Coronary artery (tissue), 2 donors: ENCODE results near the gene NTM.

Experiments used
- DNase-seq: peaks from one replicate; pipeline ENCODE4 v3.0.0-alpha.2; 2017; ENCODE audit warnings: low spot score
- H3K27ac ChIP-seq, 2 donors: fragments of 200-600 bp; sonication (generic); one replicate each; pipeline ENCODE4 v1.5.1; 2016 to 2019
- H3K4me3 ChIP-seq: fragments of 200-600 bp; sonication (generic); 2 replicates; pipeline ENCODE4 v1.5.1; 2016; ENCODE audit warnings: mild to moderate bottlenecking, moderate library complexity
- CTCF ChIP-seq: fragments of 200-600 bp; sonication (generic); IDR thresholded peaks from one replicate; pipeline ENCODE4 v1.5.1; 2019; ENCODE audit warnings: antibody characterized with exemption

NTM gene

DNA sequence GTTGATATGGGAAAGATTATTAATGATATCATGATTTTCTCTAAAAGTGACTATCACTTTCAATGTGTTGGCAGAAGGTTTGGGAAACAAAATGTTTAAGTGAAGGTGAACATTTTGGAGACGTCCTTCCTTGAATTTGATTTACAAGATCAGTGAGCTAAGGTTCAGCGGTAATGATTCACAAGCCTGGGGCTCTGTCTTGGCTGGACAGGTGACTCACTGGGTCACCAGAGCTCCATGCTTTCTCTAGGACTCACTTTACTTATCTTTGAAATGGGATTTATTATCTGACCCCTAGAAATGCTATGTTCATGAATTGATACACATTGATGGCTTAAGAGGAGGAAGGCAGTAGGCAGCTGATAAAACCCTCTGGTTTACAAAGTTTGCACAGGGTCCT is 437.5 kb downstream of the NTM start:
- DNase-seq: no peak
- no peak overlapping the region for H3K27ac ChIP-seq
- no peak overlapping the region for H3K4me3 ChIP-seq
- TF ChIP-seq CTCF: no peak

GRCh38 chr11:131808470-131808869 is 438.1 kb downstream of the NTM start:
- no peak for TF ChIP-seq CTCF
- Histone ChIP-seq H3K4me3 (no peak overlapping the region), H3K27ac (no peak overlapping the region)
- DNase-seq: no peak

DNA sequence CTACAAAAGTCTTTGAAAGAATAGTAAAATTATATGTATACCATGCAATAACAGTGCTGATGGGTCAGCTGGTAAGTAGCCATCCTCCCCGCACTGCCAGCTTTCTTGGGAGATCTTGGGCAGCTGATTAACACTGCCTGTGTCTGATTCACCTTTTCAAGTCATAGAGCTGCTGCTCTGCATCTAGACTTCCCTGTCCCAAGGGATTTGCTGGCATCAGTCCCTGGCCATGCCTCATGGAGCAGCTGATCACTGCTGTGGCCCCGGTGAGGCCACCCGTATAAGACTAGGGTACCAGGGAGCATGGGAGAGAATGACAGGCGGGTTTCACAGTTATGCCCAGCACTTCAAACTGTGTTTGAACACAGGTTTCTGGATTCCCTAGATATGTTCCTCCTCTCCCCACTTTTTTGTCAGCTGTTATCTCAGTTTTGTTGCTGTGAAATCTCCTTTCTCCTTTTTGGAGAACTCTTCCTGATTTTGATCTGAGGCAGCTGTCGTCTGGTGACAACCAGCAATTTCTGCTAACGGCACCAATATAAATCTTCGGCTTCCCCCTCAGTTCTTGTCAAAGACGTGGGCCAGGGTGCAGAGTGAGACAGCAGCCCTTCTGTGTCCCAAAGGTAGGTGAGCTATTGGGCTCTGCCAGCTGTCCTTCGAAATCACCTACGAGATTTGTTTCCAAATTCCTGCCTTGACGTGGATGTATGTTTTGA is 438.9 kb downstream of the NTM start:
- H3K4me3 ChIP-seq: no peak overlapping the region
- H3K27ac ChIP-seq: no peak overlapping the region
- no peak for DNase-seq
- no peak for TF ChIP-seq CTCF

- Histone ChIP-seq H3K4me3 (no peak overlapping the region), H3K27ac (no peak overlapping the region)
- DNase-seq: no peak
- TF ChIP-seq CTCF: no peak
These were observed 440.1 kb downstream of the NTM start for GRCh38 chr11:131810541-131810940.

GRCh38 chr11:131811383-131811782 is 441.0 kb downstream of the NTM start:
- no peak for TF ChIP-seq CTCF
- H3K4me3 ChIP-seq: no peak overlapping the region
- DNase-seq: no peak
- no peak overlapping the region for H3K27ac ChIP-seq

- TF ChIP-seq CTCF: no peak
- no peak for DNase-seq
- H3K4me3 ChIP-seq: no peak overlapping the region
- H3K27ac ChIP-seq: no peak overlapping the region
These were observed 443.7 kb downstream of the NTM start for GRCh38 chr11:131814108-131814507.

DNA sequence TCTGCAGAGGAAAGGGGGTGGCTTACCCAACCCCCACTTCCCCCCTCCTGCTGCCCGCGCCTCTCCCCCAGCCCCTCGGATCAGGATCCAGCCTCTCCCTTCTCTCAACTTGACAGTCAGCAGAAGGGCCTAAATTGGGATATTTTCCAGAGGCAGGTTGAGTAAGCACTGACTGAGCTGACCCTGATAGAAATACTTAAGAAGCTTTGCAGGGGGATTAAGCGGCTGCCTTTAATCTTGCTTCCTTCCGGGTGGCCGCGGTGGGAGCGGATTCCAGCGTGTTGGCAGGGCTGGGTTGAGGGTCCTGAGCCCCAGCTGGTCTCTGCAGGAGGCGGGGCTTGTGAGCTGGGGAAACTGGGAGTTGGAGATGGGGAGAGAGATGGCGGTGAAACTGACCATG is 445.2 kb downstream of the NTM start:
- Histone ChIP-seq H3K27ac (no peak overlapping the region), H3K4me3 (no peak overlapping the region)
- no peak for TF ChIP-seq CTCF
- DNase-seq: no peak
